Head of caudate nucleus (tissue), 42 donors: ENCODE data around the gene PRICKLE2.

Experiments used
- DNase-seq, 42 donors: peaks; one replicate each; pipeline versions ENCODE4 v3.0.0 to v3.0.0-alpha.2; 2020 to 2021; ENCODE audit warnings: mixed read lengths in 7 of 42
- intact Hi-C: fragments of 100-400 bp; cut with DNase I; formaldehyde crosslinking; loops from one replicate; pipeline ENCODE4 v1.15.0; 2022

The PRICKLE2 gene

GRCh38 chr3:64176461-64176996 is 48.7 kb downstream of the PRICKLE2 start:
- intact Hi-C loops = no loop called here

GRCh38 chr3:64174328-64174727 is 50.9 kb downstream of the PRICKLE2 start:
- no peak for DNase-seq
- intact Hi-C loops = no loop called here

More at GRCh38 chr3:64176461-64176996, 48.7 kb downstream of the PRICKLE2 start:
- DNase-seq = no peak

GRCh38 chr3:64173563-64173962 is 51.7 kb downstream of the PRICKLE2 start:
- no peak for DNase-seq
- intact Hi-C loops = no loop called here

GRCh38 chr3:64170270-64170669 is 55.0 kb downstream of the PRICKLE2 start:
- intact Hi-C loops = no loop called here
- peak in 1 of 42 donors; percentile 55 for DNase-seq

- no peak for DNase-seq
- intact Hi-C loops = no loop called here
Measured at GRCh38 chr3:64167868-64168267, 57.4 kb downstream of the PRICKLE2 start.

- no peak for DNase-seq
- intact Hi-C loops = no loop called here
Measured at GRCh38 chr3:64167351-64167750, 57.9 kb downstream of the PRICKLE2 start.

- intact Hi-C loops = no loop called here
- no peak for DNase-seq
Measured at GRCh38 chr3:64166584-64167162, 58.6 kb downstream of the PRICKLE2 start.

- no peak for DNase-seq
- intact Hi-C loops = no loop called here
Measured at GRCh38 chr3:64164349-64164748, 60.9 kb downstream of the PRICKLE2 start.

GRCh38 chr3:64163755-64164148 is 61.5 kb downstream of the PRICKLE2 start:
- no peak for DNase-seq
- intact Hi-C loops = no loop called here

- DNase-seq = no peak
- intact Hi-C loops = no loop called here
Measured at GRCh38 chr3:64163019-64163754, 62.1 kb downstream of the PRICKLE2 start.

- intact Hi-C loops = no loop called here
- no peak for DNase-seq
Measured at GRCh38 chr3:64161481-64161952, 63.7 kb downstream of the PRICKLE2 start.

- DNase-seq = no peak
- intact Hi-C loops = no loop called here
Measured at GRCh38 chr3:64160000-64160695, 65.1 kb downstream of the PRICKLE2 start.

GRCh38 chr3:64158334-64158733 is 66.9 kb downstream of the PRICKLE2 start:
- intact Hi-C loops = no loop called here

GRCh38 chr3:64157150-64158035 is 67.9 kb downstream of the PRICKLE2 start:
- intact Hi-C loops = no loop called here
- DNase-seq = no peak

More at GRCh38 chr3:64158334-64158733, 66.9 kb downstream of the PRICKLE2 start:
- no peak for DNase-seq

GRCh38 chr3:64155328-64155727 is 69.9 kb downstream of the PRICKLE2 start:
- intact Hi-C loops = no loop called here

GRCh38 chr3:64152676-64153466 is 72.4 kb downstream of the PRICKLE2 start:
- intact Hi-C loops = no loop called here
- DNase-seq = no peak

More at GRCh38 chr3:64155328-64155727, 69.9 kb downstream of the PRICKLE2 start:
- DNase-seq = no peak

- DNase-seq = peak in 4 of 42 donors; percentile 12 to 61 (median 32)
- intact Hi-C loops = no loop called here
Measured at GRCh38 chr3:64152086-64152485, 73.2 kb downstream of the PRICKLE2 start.

- intact Hi-C loops = no loop called here
- DNase-seq = no peak
Measured at GRCh38 chr3:64151342-64151871, 73.9 kb downstream of the PRICKLE2 start.
